Loucy (cell line): ENCODE results near the gene POLR1D.

Experiments used
- EZH2phosphoT487 ChIP-seq: fragments of 200-600 bp; IDR thresholded peaks from 2 replicates; pipeline ENCODE4 v1.6.1; 2018; ENCODE audit warnings: antibody characterized with exemption, mild to moderate bottlenecking, moderate library complexity, borderline replicate concordance
- TF ChIP-seq, protein P1 (sequence below): fragments of 200-600 bp; sonication (generic); conservative IDR thresholded peaks from 2 replicates; pipeline ENCODE4 v1.5.1; 2014; ENCODE audit warnings: mild to moderate bottlenecking, antibody characterized with exemption, low read length

DNA sequence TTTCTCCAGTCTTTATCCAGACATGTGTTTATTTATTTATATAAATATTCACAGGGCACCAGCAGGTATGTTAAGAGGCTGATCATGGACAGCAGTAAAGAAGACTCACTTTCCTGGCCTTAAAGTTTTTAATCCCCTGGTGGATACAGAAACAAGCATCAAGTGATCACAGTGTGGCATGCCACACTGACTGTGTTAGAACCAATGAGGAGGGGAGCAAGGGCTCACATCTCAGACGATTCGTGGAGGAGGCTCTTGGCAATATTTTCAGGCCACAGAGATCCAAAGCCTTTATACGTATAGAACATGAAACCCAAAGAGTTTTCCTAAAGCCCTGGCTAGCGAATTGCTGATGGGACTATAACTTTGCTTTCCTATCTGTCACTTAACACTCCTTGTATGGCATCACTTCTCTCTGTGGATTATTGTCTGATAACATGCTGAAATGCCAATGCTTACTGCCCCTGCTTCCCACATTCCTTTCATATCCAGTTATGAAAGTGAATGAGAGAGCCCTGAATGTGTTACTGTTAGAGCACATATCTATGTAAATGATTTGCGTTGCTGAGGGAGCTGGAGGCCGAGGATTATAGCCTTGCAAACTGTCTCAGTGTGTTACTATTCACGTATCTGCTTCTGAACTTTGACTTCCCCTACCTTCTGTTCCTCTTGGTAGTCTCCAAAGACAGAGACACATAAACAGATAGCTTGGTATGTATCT is 37.6 kb downstream of the POLR1D start:
- TF ChIP-seq, protein P1, sequence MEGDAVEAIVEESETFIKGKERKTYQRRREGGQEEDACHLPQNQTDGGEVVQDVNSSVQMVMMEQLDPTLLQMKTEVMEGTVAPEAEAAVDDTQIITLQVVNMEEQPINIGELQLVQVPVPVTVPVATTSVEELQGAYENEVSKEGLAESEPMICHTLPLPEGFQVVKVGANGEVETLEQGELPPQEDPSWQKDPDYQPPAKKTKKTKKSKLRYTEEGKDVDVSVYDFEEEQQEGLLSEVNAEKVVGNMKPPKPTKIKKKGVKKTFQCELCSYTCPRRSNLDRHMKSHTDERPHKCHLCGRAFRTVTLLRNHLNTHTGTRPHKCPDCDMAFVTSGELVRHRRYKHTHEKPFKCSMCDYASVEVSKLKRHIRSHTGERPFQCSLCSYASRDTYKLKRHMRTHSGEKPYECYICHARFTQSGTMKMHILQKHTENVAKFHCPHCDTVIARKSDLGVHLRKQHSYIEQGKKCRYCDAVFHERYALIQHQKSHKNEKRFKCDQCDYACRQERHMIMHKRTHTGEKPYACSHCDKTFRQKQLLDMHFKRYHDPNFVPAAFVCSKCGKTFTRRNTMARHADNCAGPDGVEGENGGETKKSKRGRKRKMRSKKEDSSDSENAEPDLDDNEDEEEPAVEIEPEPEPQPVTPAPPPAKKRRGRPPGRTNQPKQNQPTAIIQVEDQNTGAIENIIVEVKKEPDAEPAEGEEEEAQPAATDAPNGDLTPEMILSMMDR, result no peak
- TF ChIP-seq EZH2phosphoT487, result no peak
